Neural progenitor cell (in vitro differentiated cells): ENCODE measurements around the gene ATP13A1. TPM values are rescaled to one million over a fixed set of nuclear protein-coding genes. Genes with fewer than 3 reads are reported as not detected.

ENCODE experiments used
- DNase-seq: peaks from one replicate; pipeline ENCODE4 v3.0.0-alpha.2; 2016; ENCODE audit warnings: low spot score
- H2AFZ ChIP-seq: fragments of 200-600 bp; sonication (generic); replicated peaks from 2 replicates; pipeline ENCODE4 v1.6.1; 2016; ENCODE audit warnings: antibody characterized with exemption
- H3F3A ChIP-seq: fragments of 200-600 bp; sonication (generic); 2 replicates; pipeline ENCODE4 v1.6.1; 2016; ENCODE audit warnings: antibody characterized with exemption, low read depth
- H3K27ac ChIP-seq: fragments of 200-600 bp; sonication (generic); 2 replicates; pipeline ENCODE4 v1.5.1; 2016; ENCODE audit warnings: mild to moderate bottlenecking
- H3K27me3 ChIP-seq: fragments of 200-600 bp; sonication (generic); 2 replicates; pipeline ENCODE4 v1.6.1; 2016; ENCODE audit warnings: mild to moderate bottlenecking, moderate library complexity
- H3K36me3 ChIP-seq: fragments of 200-600 bp; sonication (generic); 2 replicates; pipeline ENCODE4 v1.5.1; 2016
- H3K4me1 ChIP-seq: fragments of 200-600 bp; sonication (generic); 2 replicates; pipeline ENCODE4 v1.6.1; 2016; ENCODE audit warnings: mixed run types
- H3K4me2 ChIP-seq: fragments of 200-600 bp; sonication (generic); 2 replicates; pipeline ENCODE4 v1.6.1; 2016
- H3K4me3 ChIP-seq: fragments of 200-600 bp; sonication (generic); 2 replicates; pipeline ENCODE4 v1.5.1; 2016
- H3K79me2 ChIP-seq: fragments of 200-600 bp; sonication (generic); 2 replicates; pipeline ENCODE4 v1.6.1; 2016; ENCODE audit warnings: low read depth
- H3K9ac ChIP-seq: fragments of 200-600 bp; sonication (generic); 2 replicates; pipeline ENCODE4 v1.6.1; 2016
- H3K9me3 ChIP-seq: fragments of 200-600 bp; sonication (generic); 2 replicates; pipeline ENCODE4 v1.5.1; 2016; ENCODE audit warnings: low read depth
- H4K20me1 ChIP-seq: fragments of 200-600 bp; sonication (generic); 2 replicates; pipeline ENCODE4 v1.6.1; 2016; ENCODE audit warnings: low read depth
- H3K27ac Mint-ChIP-seq: 3 replicates; pipeline ENCODE4 v1.8.0; 2021; ENCODE audit warnings: mixed read lengths
- H3K27me3 Mint-ChIP-seq: 2 replicates; pipeline ENCODE4 v1.8.0; 2022; ENCODE audit warnings: low read depth, mild to moderate bottlenecking, inconsistent platforms, moderate library complexity, mixed read lengths; ENCODE audit not compliant: insufficient read depth
- H3K36me3 Mint-ChIP-seq: 3 replicates; pipeline ENCODE4 v1.8.0; 2021; ENCODE audit warnings: mixed read lengths
- H3K4me1 Mint-ChIP-seq: 3 replicates; pipeline ENCODE4 v1.8.0; 2021; ENCODE audit warnings: mixed read lengths
- H3K4me3 Mint-ChIP-seq: 3 replicates; pipeline ENCODE4 v1.8.0; 2021; ENCODE audit warnings: mild to moderate bottlenecking, moderate library complexity, mixed read lengths
- H3K9me3 Mint-ChIP-seq: 3 replicates; pipeline ENCODE4 v1.8.0; 2020; ENCODE audit warnings: mixed read lengths
- CTCF ChIP-seq: fragments of 200-600 bp; sonication (generic); IDR thresholded peaks from 2 replicates; pipeline ENCODE4 v1.5.1; 2017; ENCODE audit warnings: antibody characterized with exemption, mild to moderate bottlenecking
- EZH2 ChIP-seq: fragments of 200-600 bp; sonication (generic); IDR thresholded peaks from 2 replicates; pipeline ENCODE4 v1.6.1; 2017; ENCODE audit warnings: antibody characterized with exemption, mild to moderate bottlenecking, moderate library complexity
- EZH2phosphoT487 ChIP-seq: fragments of 200-600 bp; sonication (generic); IDR thresholded peaks from 2 replicates; pipeline ENCODE4 v1.6.1; 2017; ENCODE audit warnings: antibody characterized with exemption
- total RNA-seq: library from RNA; depleted of rRNA; stranded (reverse); fragments of >200 nt; gene quantifications from 2 replicates; pipeline ENCODE4 v1.2.3, GENCODE V29; 2015; ENCODE audit warnings: low replicate concordance

The ATP13A1 gene
- total RNA-seq, 1 donor from 2014 or later: 19.2 TPM

GRCh38 chr19:19633711-19634515, 29.6 kb downstream of the ATP13A1 start:
- Mint-ChIP-seq H3K4me3 (no peak overlapping the region), H3K9me3 (no peaks in the 10 kb centered on the region), H3K4me1 (peaks cover under 1% of the 10 kb centered on the region), H3K27ac (no peak overlapping the region), H3K27me3 (peaks cover 4% of the 10 kb centered on the region), H3K36me3 (peaks cover 18% of the 10 kb centered on the region)
- H3K4me3 ChIP-seq: no peak overlapping the region
- H3K9ac ChIP-seq: no peak overlapping the region
- H3K27me3 ChIP-seq: no peaks in the 10 kb centered on the region
- no peaks in the 10 kb centered on the region for H3K4me1 ChIP-seq
- H3K9me3 ChIP-seq: no peaks in the 10 kb centered on the region
- no peaks in the 10 kb centered on the region for H3K79me2 ChIP-seq
- TF ChIP-seq EZH2phosphoT487 (no peak), EZH2 (no peak), CTCF (no peak)
- DNase-seq: no peak
- H2AFZ ChIP-seq: no peak overlapping the region
- H3K36me3 ChIP-seq: no peaks in the 10 kb centered on the region
- no peak overlapping the region for H3K27ac ChIP-seq
- no peaks in the 10 kb centered on the region for H4K20me1 ChIP-seq
- peaks cover under 1% of the 10 kb centered on the region for H3F3A ChIP-seq
- no peak overlapping the region for H3K4me2 ChIP-seq

GRCh38 chr19:19632661-19633060, 30.8 kb downstream of the ATP13A1 start:
- Histone ChIP-seq H3F3A (peaks cover 3% of the 10 kb centered on the region), H3K4me3 (no peak overlapping the region), H3K4me2 (no peak overlapping the region), H3K27me3 (no peaks in the 10 kb centered on the region), H3K36me3 (no peaks in the 10 kb centered on the region), H3K27ac (no peak overlapping the region), H2AFZ (no peak overlapping the region), H3K9ac (no peak overlapping the region), H4K20me1 (no peaks in the 10 kb centered on the region), H3K79me2 (peaks cover 3% of the 10 kb centered on the region), H3K4me1 (no peaks in the 10 kb centered on the region), H3K9me3 (no peaks in the 10 kb centered on the region)
- no peak overlapping the region for H3K27ac Mint-ChIP-seq
- H3K4me3 Mint-ChIP-seq: no peak overlapping the region
- no peak for TF ChIP-seq CTCF
- no peak for TF ChIP-seq EZH2phosphoT487
- peaks cover 18% of the 10 kb centered on the region for H3K36me3 Mint-ChIP-seq
- H3K4me1 Mint-ChIP-seq: peaks cover 2% of the 10 kb centered on the region
- peaks cover 4% of the 10 kb centered on the region for H3K27me3 Mint-ChIP-seq
- no peak for DNase-seq
- H3K9me3 Mint-ChIP-seq: no peaks in the 10 kb centered on the region

GRCh38 chr19:19631346-19631745, 32.1 kb downstream of the ATP13A1 start:
- Mint-ChIP-seq H3K27ac (no peak overlapping the region), H3K36me3 (peaks cover 18% of the 10 kb centered on the region), H3K27me3 (peaks cover 10% of the 10 kb centered on the region), H3K9me3 (no peaks in the 10 kb centered on the region), H3K4me1 (peaks cover 11% of the 10 kb centered on the region), H3K4me3 (no peak overlapping the region)
- no peak for DNase-seq
- H4K20me1 ChIP-seq: peaks cover 5% of the 10 kb centered on the region
- no peak overlapping the region for H3K27ac ChIP-seq
- no peaks in the 10 kb centered on the region for H3K36me3 ChIP-seq
- no peaks in the 10 kb centered on the region for H3K27me3 ChIP-seq
- H3K9me3 ChIP-seq: no peaks in the 10 kb centered on the region
- H3K79me2 ChIP-seq: peaks cover 16% of the 10 kb centered on the region
- no peak overlapping the region for H3K4me2 ChIP-seq
- TF ChIP-seq CTCF (no peak), EZH2 (no peak), EZH2phosphoT487 (no peak)
- no peak overlapping the region for H3K9ac ChIP-seq
- H3K4me3 ChIP-seq: no peak overlapping the region
- no peak overlapping the region for H2AFZ ChIP-seq
- peaks cover 2% of the 10 kb centered on the region for H3K4me1 ChIP-seq
- H3F3A ChIP-seq: peaks cover 3% of the 10 kb centered on the region
